Osteoblast (primary cell): Measurements from ENCODE around the gene CD74. TPM values are rescaled to one million over a fixed set of nuclear protein-coding genes. Genes with fewer than 3 reads are reported as not detected.

Experiments
- DNase-seq: peaks from one replicate; pipeline ENCODE4 v3.0.0; 2011; ENCODE audit warnings: low spot score, mixed read lengths; ENCODE audit not compliant: insufficient read length; ENCODE audit errors: missing footprints
- H2AFZ ChIP-seq: 2 replicates; pipeline ENCODE4 v1.6.0; 2011; ENCODE audit warnings: mild to moderate bottlenecking, low read length
- H3K27ac ChIP-seq: 2 replicates; pipeline ENCODE4 v1.5.1; 2011; ENCODE audit warnings: mild to moderate bottlenecking, low read depth, low read length, moderate library complexity
- H3K27me3 ChIP-seq: 2 replicates; pipeline ENCODE4 v1.6.0; 2012; ENCODE audit warnings: mild to moderate bottlenecking, control low read depth, inconsistent platforms, low read length, moderate library complexity; ENCODE audit not compliant: insufficient read depth
- H3K36me3 ChIP-seq: 2 replicates; pipeline ENCODE4 v1.5.1; 2011; ENCODE audit warnings: mild to moderate bottlenecking, low read length, control low read depth, moderate library complexity; ENCODE audit not compliant: insufficient read depth
- H3K4me1 ChIP-seq: 2 replicates; pipeline ENCODE4 v1.5.1; 2011; ENCODE audit warnings: mild to moderate bottlenecking, low read length, control low read depth, moderate library complexity; ENCODE audit not compliant: insufficient read depth
- H3K4me2 ChIP-seq: 2 replicates; pipeline ENCODE4 v1.6.0; 2011; ENCODE audit warnings: mild to moderate bottlenecking, low read length; ENCODE audit not compliant: insufficient read depth
- H3K4me3 ChIP-seq: fragments of 200-600 bp; sonication (generic); 3 replicates; pipeline ENCODE4 v1.5.1; 2012; ENCODE audit warnings: mild to moderate bottlenecking, low read length, inconsistent platforms; ENCODE audit not compliant: insufficient read depth
- H3K79me2 ChIP-seq: 2 replicates; pipeline ENCODE4 v1.6.0; 2012; ENCODE audit warnings: mild to moderate bottlenecking, low read length, control low read depth, inconsistent platforms; ENCODE audit not compliant: insufficient read depth
- H3K9me3 ChIP-seq: 2 replicates; pipeline ENCODE4 v1.5.1; 2011; ENCODE audit warnings: low read depth, low read length, control low read depth
- H4K20me1 ChIP-seq: 2 replicates; pipeline ENCODE4 v1.6.0; 2012; ENCODE audit warnings: mild to moderate bottlenecking, low read length, control low read depth; ENCODE audit not compliant: insufficient read depth
- total RNA-seq: library from RNA; depleted of rRNA; stranded (reverse); fragments of >200 nt; gene quantifications from 2 replicates; pipeline ENCODE4 v1.2.3, GENCODE V29; 2012
- TF ChIP-seq, protein P1 (sequence below): IDR thresholded peaks from 2 replicates; pipeline ENCODE4 v1.5.1; 2011; ENCODE audit warnings: mild to moderate bottlenecking, low read depth, low read length, moderate library complexity; ENCODE audit errors: extremely low read depth

CD74 gene
- total RNA-seq, 1 donor, result 21.4 TPM

GRCh38 chr5:150357326-150358260 lies 55.1 kb downstream of the CD74 start, which contains the start of gene TCOF1:
TCOF1 (plus strand) TSS chr5:150357697; CDS start chr5:150357747, 50 bp downstream.
- Histone ChIP-seq H2AFZ (peak within 1 kb of the TSS; percentile 99), H3K27ac (peak within 1 kb of the TSS; percentile 61), H3K9me3 (no peaks in the 10 kb centered on the region), H3K4me3 (peak within 1 kb of the TSS; percentile 94), H3K4me2 (peak within 1 kb of the TSS; percentile 95), H3K36me3 (peaks cover 24% of the 10 kb centered on the region), H3K79me2 (peaks cover 37% of the 10 kb centered on the region), H3K4me1 (peaks cover 9% of the 10 kb centered on the region), H3K27me3 (no peaks in the 10 kb centered on the region), H4K20me1 (peaks cover 2% of the 10 kb centered on the region)
- peak; percentile 99 for DNase-seq
- TF ChIP-seq, protein P1, sequence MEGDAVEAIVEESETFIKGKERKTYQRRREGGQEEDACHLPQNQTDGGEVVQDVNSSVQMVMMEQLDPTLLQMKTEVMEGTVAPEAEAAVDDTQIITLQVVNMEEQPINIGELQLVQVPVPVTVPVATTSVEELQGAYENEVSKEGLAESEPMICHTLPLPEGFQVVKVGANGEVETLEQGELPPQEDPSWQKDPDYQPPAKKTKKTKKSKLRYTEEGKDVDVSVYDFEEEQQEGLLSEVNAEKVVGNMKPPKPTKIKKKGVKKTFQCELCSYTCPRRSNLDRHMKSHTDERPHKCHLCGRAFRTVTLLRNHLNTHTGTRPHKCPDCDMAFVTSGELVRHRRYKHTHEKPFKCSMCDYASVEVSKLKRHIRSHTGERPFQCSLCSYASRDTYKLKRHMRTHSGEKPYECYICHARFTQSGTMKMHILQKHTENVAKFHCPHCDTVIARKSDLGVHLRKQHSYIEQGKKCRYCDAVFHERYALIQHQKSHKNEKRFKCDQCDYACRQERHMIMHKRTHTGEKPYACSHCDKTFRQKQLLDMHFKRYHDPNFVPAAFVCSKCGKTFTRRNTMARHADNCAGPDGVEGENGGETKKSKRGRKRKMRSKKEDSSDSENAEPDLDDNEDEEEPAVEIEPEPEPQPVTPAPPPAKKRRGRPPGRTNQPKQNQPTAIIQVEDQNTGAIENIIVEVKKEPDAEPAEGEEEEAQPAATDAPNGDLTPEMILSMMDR, result no peak

DNA sequence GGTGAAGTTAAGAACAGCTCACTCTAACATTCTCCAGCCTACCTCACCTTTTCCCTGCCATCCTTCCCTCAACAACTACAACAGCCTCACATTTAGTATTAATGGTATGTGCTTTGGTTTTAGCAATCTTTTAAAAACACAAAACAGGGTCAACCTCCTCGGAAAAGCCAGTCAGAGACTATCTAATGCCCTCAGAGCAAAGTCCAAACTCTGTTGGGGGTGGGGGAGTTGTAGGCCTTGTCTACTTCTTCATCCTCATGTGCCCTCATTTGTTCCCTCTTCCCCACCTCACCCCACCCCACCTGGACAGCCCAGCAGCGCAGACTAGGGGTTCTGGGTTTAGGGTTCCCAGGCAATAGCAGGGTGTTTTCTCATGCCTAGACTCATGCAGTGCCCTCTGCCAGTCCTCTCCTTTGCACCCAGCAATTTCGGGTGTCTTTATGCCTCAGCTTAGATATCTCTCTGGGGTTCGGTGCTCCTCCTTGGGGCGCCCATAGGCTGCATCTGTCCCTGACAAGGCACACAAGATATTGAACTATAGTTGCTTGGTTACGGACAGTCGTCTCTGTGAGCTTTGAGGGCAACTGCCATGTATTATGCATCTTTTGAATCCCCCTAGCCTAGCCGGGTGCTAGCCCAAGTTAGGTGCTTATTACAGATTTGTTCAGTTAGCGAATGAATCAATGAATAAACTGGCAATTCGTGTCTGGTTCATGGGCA lies 56.0 kb downstream of the CD74 start:
- peak overlapping the region; percentile 61 for H3K27ac ChIP-seq
- H3K36me3 ChIP-seq, result peaks cover 16% of the 10 kb centered on the region
- H3K9me3 ChIP-seq, result no peaks in the 10 kb centered on the region
- TF ChIP-seq, protein P1, result no peak
- DNase-seq, result no peak
- H3K4me3 ChIP-seq, result peak overlapping the region; percentile 94
- H4K20me1 ChIP-seq, result peaks cover 2% of the 10 kb centered on the region
- peaks cover 37% of the 10 kb centered on the region for H3K79me2 ChIP-seq
- no peaks in the 10 kb centered on the region for H3K27me3 ChIP-seq
- H3K4me2 ChIP-seq, result peak overlapping the region; percentile 95
- peak overlapping the region; percentile 99 for H2AFZ ChIP-seq
- peaks cover 9% of the 10 kb centered on the region for H3K4me1 ChIP-seq

DNA sequence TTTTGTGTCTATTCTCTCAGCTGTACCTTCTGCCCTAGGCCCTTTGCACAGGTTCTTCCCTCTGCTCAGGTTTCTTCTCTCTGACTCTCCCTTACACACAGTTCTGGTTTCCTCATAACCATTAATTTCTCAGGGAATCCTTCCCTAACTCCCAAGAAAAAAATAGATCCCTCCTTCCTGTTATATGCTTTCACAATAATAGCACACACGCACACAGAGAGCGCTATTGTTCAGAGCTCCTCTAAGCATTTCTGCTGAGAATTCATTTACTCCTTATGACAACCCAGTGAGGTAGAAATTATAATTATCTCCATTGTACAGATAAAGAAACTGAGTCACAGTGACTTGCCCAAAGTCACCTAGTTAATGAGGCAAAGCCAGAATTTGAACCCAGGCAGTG lies 56.9 kb downstream of the CD74 start:
- no peak overlapping the region for H2AFZ ChIP-seq
- peaks cover 2% of the 10 kb centered on the region for H4K20me1 ChIP-seq
- peaks cover 29% of the 10 kb centered on the region for H3K79me2 ChIP-seq
- DNase-seq, result no peak
- no peak overlapping the region for H3K4me2 ChIP-seq
- no peaks in the 10 kb centered on the region for H3K27me3 ChIP-seq
- H3K9me3 ChIP-seq, result no peaks in the 10 kb centered on the region
- H3K27ac ChIP-seq, result no peak overlapping the region
- peaks cover 7% of the 10 kb centered on the region for H3K36me3 ChIP-seq
- no peak overlapping the region for H3K4me3 ChIP-seq
- TF ChIP-seq, protein P1, result no peak
- H3K4me1 ChIP-seq, result peaks cover 9% of the 10 kb centered on the region
